Epithelial cell of prostate (primary cell): Measurements from ENCODE around the gene MMP8.

Source experiments
- DNase-seq: peaks from one replicate; pipeline ENCODE4 v3.0.0-alpha.2; 2011; ENCODE audit warnings: low read depth, low spot score
- H3K27ac ChIP-seq: fragments of 450-650 bp; 2 replicates; pipeline ENCODE4 v1.5.1; 2017; ENCODE audit warnings: mild to moderate bottlenecking

The MMP8 gene

DNA sequence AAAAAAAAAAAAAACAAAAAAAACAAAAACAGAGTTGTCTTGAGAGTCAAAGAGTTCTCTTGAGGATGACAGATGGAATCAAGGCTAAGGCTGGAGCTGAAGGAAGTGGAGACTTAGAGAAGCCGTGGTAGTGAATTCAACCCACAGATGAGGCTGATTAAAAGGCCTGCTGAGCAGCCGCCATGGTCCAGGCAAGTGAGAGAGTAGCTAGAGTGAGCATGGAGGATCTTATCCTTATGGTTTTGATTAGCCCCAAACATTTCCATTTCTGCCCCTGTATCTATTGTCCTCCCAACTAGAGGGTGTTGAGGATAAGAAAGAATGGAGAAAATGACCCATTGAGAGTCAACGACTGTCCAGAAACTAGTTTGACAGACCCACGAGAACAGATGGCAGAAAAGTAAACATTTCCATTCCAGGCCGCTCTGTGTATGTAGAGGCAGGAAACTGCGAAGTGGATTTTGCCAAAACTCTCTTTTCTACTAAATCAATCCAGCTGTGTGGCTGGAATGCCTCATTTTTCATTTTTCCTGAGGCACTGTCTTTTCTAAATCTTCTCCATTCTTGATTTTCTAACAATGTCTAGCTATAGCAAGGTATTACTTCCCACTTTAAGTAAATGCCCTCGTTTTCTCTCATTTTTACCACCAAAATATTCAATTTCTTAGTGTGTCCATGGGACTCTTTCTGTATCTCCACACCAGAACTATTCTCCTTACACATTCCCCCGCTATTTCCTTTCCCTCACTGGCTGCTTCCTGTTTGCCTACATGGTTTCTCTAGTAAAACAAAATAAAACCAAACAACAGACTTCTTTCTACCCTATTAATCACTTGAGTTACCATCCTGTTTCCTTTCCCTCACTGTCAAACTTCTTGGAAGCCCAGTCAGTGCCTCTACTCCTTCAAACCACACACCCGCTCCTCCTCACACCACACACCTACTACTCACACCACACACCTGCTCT is 5.4 kb upstream of the MMP8 start:
- no peak for DNase-seq
- no peak overlapping the region for H3K27ac ChIP-seq

DNA sequence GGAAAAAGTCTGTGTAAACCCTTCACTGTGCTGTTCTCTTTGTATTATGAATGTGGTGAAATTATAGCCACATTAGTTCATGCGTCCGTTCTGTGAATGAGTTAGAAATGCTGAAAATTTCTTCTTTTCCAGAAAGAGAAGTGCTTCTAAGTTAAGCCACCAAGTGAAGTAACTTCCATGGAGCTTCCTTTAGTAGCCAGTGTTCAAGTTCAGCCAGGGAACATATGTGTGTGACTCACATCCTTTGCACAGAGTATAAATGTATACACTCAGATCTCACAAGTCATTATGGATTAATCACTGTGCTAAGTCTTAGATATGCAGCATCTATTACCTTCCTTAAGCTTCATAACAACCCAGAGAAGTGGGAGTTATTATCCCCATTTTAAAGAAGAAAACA is 3.1 kb upstream of the MMP8 start:
- peak overlapping the region; percentile 19 for H3K27ac ChIP-seq
- peak; percentile 64 for DNase-seq

DNA sequence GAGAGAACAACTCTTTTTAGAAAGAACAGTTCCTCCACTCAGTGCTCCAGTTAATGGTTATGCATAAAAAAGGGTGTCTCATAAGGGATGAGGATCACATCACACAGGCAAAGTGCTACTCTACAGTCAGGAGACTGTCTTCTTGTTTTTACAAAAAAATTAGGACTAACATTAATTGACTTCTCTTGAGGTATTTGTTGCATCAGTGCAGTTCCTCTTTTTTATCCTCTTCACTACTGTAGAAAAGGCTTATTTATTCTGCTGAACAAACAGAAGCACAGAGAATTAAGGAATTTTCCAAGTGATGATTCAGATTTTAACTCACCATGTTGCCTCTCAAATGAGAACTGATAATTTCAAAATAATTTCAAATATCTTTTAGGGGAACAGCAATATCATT is 1.9 kb downstream of the MMP8 start:
- no peak for DNase-seq
- H3K27ac ChIP-seq = no peak overlapping the region

DNA sequence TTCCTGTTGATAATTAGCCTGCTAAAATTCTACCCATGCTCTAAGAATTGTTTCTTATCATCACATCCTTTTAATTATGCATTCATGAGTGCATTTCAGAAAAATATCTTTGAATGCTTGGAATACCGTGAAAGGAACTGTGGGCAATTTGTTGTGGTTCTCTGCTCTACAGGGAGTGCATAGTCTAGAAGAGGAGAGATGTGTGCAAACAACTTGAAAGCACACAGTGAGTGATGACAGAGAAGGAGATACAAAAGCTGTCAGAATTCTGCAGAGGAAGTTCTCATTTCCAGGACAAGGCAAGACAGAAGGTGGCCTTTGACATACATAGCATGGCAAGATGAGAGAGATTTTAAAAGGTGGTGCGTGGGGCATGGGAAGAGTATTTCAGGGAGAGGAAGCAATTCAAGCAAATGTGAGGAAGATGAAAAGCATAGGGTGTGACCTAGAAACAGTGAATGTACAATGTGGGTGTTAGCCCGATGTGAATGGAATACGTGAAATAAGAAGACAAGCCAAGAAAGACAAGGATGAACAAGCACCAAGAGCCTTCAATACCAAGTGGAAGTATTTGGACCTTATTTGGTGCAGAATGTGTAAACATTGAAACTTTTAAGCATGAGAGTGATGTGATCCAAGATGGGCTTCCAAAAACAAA is 5.0 kb downstream of the MMP8 start:
- no peak for DNase-seq
- H3K27ac ChIP-seq = no peak overlapping the region

DNA sequence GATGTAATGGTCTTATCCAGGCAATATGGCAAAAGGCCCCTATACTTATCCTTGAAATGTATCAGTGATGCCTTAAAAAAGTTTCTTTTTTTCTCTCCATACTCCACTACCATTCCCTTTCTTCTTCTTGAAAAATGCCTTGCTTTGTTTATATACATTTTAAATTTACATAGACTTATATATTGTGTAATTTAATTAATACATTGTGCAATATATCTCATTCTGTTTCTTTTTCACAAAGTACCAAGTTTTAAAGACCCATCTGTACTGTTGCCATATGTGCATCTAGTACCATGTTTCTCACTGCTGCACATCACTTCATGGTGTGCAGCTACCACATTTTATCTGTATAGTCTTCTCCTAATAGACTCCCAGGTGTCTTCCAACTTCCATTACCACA is 7.5 kb downstream of the MMP8 start:
- no peak overlapping the region for H3K27ac ChIP-seq

DNA sequence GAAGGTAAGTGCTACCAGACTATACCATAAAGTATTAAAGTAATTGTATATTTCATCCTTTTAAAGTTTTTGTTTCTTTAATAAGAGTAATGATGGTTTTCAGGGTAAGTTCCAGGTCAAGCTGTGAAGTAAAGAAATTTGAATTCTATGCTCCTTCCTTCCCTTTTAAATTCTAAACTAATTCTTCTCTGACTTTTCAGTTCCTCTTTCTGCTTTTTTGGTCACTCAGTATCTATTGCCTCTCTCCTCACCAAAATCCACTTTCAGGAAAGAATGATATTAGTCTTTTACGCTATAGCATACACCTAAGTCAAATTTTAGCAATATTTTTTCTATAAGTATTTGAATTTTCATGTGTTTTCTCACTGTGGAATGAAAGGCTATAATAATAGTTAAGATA is 8.2 kb downstream of the MMP8 start:
- no peak for DNase-seq
- H3K27ac ChIP-seq = no peak overlapping the region

More for the DNA sequence above, 7.5 kb downstream of the MMP8 start:
- DNase-seq = no peak

DNA sequence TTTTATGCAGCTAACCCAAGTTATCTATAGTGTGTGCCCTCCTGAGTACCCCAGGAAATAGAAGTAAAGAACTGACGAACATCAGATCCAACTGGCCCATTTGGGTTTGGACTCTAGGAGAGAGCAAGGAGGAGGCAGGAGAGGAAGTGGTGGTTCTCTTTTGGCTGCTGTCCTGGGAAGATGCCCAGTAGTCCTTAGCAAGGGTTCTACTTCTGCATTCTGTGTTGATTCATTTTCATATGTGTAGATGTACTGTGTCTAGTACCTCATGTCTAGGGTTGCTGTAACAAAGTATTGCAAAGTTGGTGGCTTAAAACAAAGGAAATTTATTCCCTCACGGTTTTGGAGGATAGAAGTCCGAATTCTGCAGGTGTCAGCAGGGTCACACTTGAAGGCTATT is 12.6 kb downstream of the MMP8 start:
- no peak for DNase-seq
- no peak overlapping the region for H3K27ac ChIP-seq

DNA sequence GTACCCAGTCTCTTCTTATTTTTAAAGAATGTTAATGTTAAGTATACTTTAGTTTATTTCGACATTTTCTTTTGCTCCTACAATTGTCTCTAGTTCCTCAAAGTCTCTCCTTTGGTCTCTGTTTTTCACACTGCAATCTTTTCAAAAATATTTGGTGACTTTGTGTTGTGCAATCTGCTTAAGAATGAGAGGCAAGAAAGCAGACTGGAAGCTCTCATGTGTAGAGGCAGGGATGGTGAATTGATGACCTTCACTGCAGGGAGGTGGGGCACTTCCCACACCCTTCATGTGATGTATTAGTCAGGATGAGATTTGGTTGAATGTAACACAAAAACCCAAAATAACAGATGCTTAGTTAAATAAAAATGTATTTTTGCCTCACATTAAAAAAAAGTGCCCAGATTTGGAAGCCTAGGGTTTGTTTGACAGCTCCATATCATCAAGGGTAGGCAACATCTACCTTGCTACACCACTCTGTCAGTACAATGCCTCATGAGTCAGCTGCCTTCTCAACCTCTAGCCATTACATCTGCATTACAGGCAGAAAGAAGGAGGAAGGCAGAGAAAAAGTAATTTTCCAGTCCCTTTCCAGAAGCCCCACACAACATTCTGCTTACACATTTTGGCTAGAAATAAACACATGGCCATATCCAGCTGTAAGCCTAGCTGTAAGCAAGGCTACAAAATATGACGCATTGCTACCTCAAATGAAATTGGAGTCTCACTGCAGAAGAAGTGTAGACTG is 15.4 kb downstream of the MMP8 start:
- H3K27ac ChIP-seq = no peak overlapping the region
- no peak for DNase-seq

DNA sequence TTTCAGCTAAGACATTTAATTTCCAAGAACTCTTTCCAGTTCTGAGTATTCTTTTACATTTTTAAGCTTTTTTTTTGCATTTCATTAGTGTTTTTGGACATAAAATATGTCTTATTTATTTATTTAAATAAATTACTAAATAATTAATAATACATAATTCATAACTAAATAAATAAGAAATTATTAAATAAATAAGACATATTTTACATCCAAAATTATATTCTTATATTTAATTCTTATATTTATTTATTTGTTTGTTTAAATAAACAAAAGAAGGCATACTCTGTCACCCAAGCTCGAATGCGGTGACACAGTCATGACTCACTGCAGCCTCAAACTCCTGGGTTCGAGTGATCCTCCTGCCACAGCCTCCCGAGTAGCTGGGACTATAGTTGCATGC is 16.1 kb downstream of the MMP8 start:
- DNase-seq = no peak
- H3K27ac ChIP-seq = no peak overlapping the region

DNA sequence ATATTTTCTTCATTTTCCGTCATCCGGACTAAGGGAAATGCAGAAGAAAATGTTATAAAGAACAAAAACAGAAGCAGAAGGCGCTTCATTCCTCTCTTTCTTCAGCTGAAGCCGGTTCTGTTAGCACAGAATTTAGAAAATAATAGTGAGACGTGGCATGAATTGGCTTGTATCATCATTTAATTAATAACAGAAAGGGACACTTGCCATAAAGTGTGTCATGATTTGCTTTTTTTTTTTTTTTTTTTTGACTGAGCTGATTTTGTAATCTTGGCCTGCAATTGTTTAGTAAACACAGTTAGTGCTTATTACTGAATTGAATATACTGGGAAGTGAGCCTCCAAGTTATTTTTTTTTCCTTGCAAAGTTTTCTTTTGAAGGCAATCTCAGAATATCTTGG is 19.1 kb downstream of the MMP8 start, which contains the start of gene MMP27:
TSS of gene MMP27 (minus strand) at position 144 of the 400 bp plus-strand sequence. CDS start at position 89, 55 bp downstream.
- no peak within 1 kb of the TSS for H3K27ac ChIP-seq
- no peak for DNase-seq

DNA sequence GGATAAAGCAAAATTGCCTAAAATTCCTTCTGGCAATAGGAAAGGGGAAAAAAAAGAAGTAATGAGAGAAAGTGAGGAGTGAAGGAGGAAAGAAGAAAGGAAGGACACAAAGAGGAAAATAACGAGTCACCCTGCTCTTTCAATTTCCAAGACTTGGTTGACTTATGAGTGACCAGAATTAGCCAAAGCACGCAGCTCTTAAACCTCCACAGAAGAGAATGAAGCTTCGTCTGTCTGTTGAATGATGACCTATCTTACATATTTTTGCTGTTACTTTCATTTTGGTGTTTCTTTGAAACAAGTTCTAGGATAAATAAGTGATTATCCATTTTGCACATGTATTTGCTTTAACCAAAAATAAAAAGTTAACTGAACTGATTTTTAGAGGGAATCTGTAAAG is 19.9 kb downstream of the MMP8 start:
- no peak for DNase-seq
- H3K27ac ChIP-seq = no peak overlapping the region

DNA sequence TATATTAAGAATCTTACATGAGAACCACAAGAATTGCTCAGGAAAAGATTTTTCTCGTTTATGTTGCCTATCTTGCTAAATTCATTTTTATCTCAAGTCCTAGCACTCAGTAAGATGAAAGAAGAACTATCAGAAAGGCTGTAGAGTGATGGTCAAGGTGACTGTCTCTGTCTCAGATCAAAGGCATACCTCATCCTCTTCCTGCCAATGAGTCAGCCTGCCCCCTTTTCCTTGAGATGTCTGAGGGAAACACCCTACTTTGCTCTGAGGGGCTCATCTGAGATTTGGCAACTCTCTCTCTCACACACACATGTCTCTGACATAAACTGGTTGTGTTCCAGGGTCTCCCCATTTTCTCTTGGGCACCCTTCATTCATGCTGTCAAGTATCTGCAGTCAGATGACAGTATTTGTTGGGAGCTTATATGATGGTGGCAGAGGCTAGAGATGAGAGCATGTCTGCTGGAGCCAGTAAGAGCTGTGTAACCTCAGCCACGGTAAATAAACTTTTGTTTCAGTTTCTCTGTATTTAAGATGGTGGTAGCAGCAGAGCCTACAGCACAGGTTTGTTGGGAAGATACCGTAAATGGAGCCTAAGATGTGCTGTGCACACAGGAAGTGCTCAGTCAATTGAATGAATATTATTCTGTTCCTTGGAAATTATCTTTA is 20.8 kb downstream of the MMP8 start:
- H3K27ac ChIP-seq = no peak overlapping the region
- no peak for DNase-seq

DNA sequence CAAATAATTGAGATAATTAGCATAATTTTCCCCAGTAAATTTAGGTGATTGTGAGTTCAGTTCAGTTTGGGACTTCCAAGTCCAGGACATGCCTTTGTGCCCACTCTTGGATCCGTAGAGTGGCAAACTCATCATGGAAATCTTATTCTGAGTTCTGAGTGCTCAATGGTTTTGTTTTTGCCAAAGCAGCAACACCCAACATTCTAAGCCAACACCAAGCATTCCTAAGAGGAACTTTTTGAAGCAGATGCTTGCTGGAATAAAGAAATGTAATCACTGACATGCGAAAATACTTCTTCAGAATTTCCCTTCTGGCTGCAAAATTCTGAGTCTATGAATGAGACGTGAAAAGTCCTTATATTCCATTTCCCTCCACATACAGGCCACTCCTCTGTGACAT is 29.6 kb downstream of the MMP8 start:
- no peak overlapping the region for H3K27ac ChIP-seq

DNA sequence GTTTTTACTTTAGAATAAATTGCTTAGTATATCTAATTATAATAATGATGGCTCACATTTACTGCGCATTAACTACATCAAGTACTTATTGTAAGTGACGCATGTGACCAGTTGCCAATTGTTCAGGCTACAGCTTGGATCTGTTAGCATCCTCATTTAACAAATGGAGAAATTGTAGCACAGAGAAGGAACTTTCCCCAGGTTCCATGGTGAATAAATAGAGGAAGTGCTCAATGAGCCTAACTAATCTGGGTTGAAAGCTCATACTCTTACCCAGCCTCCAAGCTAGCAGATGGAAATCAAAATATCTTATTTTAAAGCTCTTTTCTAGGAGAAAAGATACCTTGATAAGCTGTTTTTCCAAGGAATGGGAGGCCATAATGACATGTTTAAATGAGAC is 39.0 kb downstream of the MMP8 start:
- peak overlapping the region; percentile 62 for H3K27ac ChIP-seq

More for the DNA sequence above, 29.6 kb downstream of the MMP8 start:
- DNase-seq = no peak

DNA sequence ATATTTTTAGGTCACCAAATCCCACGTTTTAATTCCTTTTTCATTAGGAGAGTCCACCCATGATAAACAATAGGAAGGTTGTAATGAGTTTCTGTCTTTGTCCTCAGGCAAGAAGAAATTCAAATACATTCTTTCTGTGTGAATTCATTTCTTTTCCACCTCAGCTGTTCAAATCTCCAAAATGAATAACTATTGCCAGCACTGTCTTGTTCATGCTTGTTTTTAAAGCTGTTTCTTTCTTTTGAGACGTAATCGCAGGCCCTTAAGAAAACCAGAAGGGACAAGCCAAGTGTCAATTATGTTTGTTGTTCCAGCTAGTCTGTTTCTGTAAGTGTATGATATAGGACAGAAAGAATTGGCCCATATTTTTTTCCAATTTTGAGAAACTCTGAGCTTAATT is 39.4 kb downstream of the MMP8 start:
- peak overlapping the region; percentile 62 for H3K27ac ChIP-seq

More for the DNA sequence above, 39.0 kb downstream of the MMP8 start:
- no peak for DNase-seq

DNA sequence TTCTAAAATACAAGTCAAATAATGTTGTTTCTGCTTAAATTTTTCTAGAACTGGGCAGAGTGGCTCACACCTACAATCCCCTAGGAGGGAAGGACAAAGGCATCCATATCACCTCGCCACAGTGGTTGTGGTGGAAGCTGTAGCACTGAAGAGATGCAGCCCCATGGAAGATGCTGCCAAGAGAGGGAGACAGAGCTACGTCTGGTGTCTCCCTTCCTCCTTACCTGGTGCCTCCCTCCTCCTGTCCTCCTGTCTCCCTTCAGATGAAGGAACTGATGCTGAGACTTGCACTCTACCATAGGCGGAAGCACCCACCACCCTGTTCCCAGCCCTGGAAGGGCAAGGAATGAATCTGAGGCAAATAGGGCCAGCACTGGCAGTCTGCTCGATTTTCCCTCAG is 41.5 kb downstream of the MMP8 start:
- no peak overlapping the region for H3K27ac ChIP-seq
- DNase-seq = no peak

More for the DNA sequence above, 39.4 kb downstream of the MMP8 start:
- peak; percentile 51 for DNase-seq

DNA sequence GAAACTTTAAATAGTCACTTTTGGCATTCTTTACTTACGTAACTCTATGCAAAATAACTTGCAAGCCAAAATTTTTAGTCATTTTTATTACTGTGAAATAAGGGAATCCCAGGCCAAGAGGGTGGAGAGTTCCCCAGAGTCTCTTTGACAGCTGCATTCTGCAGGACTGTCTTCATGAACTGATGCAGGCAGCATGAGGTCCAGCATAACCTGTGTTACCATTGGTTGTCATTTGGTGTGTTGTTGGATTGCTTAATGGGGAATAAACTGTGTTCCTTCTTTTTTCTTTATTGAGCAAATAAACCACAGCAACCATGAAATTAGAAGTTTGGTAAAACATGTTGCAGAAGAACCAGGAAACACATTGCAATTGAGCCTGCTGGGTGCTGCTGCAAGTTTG is 43.8 kb downstream of the MMP8 start:
- DNase-seq = no peak
- no peak overlapping the region for H3K27ac ChIP-seq

DNA sequence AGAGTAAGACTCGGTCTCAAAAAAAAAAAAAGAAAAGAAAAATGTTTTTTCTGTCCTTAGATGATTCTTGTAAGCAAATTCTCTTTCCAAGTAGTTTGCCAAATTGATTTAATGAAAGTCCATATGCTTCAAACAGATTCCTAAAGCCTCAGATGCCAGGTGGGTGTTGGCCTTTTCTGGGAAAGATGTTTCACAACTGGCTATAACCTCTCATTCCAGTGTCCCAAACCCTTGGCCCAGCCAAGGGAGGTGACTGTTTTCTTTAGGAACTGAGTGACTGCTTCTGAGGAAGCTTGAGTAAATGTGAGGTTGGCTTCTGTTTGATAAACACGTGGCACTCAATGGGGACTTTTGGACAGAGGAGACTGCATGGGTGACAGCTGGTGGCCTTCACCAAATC is 46.7 kb downstream of the MMP8 start:
- no peak overlapping the region for H3K27ac ChIP-seq
- DNase-seq = no peak

DNA sequence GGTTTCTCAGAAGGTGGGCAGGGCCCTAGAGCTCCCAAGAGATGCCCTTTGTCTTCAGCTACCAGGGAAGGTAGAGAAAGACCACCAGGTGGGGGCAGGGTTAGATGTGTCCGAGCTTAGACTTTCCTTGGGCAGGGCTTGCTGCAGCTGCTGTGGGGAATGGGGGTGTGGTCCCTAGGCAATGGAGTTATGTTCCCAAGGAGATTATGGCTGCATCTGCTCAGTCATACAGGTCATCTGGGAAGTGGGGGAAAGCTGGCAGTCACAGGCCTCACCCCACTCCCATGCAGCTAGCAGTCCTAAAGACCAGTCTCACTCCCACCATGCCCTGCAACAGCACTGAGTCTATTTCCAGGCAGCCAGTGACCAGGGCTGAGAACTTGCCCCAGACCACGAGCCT is 48.7 kb downstream of the MMP8 start:
- H3K27ac ChIP-seq = no peak overlapping the region

DNA sequence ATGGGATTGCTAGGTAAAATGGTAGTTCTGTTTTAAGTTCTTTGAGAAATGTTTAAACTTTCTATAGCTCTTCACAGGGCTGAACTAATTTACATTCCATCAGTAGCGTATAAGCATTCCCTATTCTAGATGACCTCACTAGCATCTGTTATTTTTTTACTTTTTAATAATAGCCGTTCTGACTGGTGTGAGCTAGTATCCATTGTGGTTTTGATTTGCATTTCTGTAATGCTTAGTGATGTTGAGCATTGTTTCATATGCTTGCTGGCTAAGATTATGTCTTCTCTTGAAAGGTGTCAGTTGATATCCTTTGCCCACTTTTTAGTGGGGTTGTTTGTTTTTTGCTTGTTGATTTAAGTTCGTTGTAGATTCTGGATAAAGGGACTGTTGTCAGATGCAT is 55.1 kb downstream of the MMP8 start:
- no peak for DNase-seq
- H3K27ac ChIP-seq = no peak overlapping the region

More for the DNA sequence above, 48.7 kb downstream of the MMP8 start:
- DNase-seq = no peak
